Neural cell (in vitro differentiated cells): ENCODE results near the gene SLC2A2. TPM values are rescaled to one million over a fixed set of nuclear protein-coding genes. Genes with fewer than 3 reads are reported as not detected.

Experiments
- H2AFZ ChIP-seq: fragments of 200-600, 300-800 bp; sonication (generic), shearing (Covaris generic); 2 replicates; pipeline ENCODE4 v1.6.0; 2014; ENCODE audit warnings: low read depth, mild to moderate bottlenecking, antibody characterized with exemption, low read length, moderate library complexity
- H3F3A ChIP-seq: fragments of 200-600 bp; shearing (Covaris generic); 2 replicates; pipeline ENCODE4 v1.6.1; 2016; ENCODE audit warnings: mild to moderate bottlenecking, moderate library complexity, mixed read lengths, antibody characterized with exemption, low read length; ENCODE audit not compliant: insufficient read depth, poor library complexity, severe bottlenecking
- H3K27ac ChIP-seq: fragments of 200-600, 300-800 bp; sonication (generic), shearing (Covaris generic); 2 replicates; pipeline ENCODE4 v1.5.1; 2014; ENCODE audit warnings: mild to moderate bottlenecking, low read length, moderate library complexity
- H3K27me3 ChIP-seq: fragments of 300-800, 200-600 bp; sonication (generic), shearing (Covaris generic); 2 replicates; pipeline ENCODE4 v1.6.0; 2014; ENCODE audit warnings: mild to moderate bottlenecking, low read depth, low read length, moderate library complexity; ENCODE audit not compliant: insufficient read depth
- H3K36me3 ChIP-seq: fragments of 300-800, 200-600 bp; sonication (generic), shearing (Covaris generic); 2 replicates; pipeline ENCODE4 v1.5.1; 2014; ENCODE audit warnings: mild to moderate bottlenecking, antibody characterized with exemption, low read length, moderate library complexity; ENCODE audit not compliant: insufficient read depth
- H3K4me2 ChIP-seq: fragments of 300-800, 200-600 bp; sonication (generic), shearing (Covaris generic); 2 replicates; pipeline ENCODE4 v1.6.0; 2014; ENCODE audit warnings: mild to moderate bottlenecking, low read length
- H3K4me3 ChIP-seq: fragments of 300-800, 200-600 bp; sonication (generic), shearing (Covaris generic); 2 replicates; pipeline ENCODE4 v1.5.1; 2014; ENCODE audit warnings: mild to moderate bottlenecking, low read length, moderate library complexity
- H3K79me2 ChIP-seq: fragments of 200-600 bp; shearing (Covaris generic); replicated peaks from 2 replicates; pipeline ENCODE4 v1.6.0; 2014; ENCODE audit warnings: mild to moderate bottlenecking, low read length, moderate library complexity; ENCODE audit not compliant: insufficient read depth
- H3K9ac ChIP-seq: fragments of 300-800, 200-600 bp; sonication (generic), shearing (Covaris generic); 2 replicates; pipeline ENCODE4 v1.6.1; 2016; ENCODE audit warnings: mild to moderate bottlenecking, low read length, mixed read lengths
- H3K9me2 ChIP-seq: fragments of 200-600 bp; shearing (Covaris generic); 2 replicates; pipeline ENCODE4 v1.6.1; 2016; ENCODE audit warnings: mild to moderate bottlenecking, low read length, mixed read lengths; ENCODE audit not compliant: insufficient read depth
- H3K9me3 ChIP-seq: fragments of 200-600, 300-800 bp; sonication (generic), shearing (Covaris generic); 2 replicates; pipeline ENCODE4 v1.6.1; 2016; ENCODE audit warnings: mild to moderate bottlenecking, mixed run types, low read length, moderate library complexity, mixed read lengths
- H4K20me1 ChIP-seq: fragments of 200-600 bp; shearing (Covaris generic); 2 replicates; pipeline ENCODE4 v1.6.1; 2016; ENCODE audit warnings: mild to moderate bottlenecking, mixed run types; ENCODE audit not compliant: insufficient read depth
- CTCF ChIP-seq: fragments of 450-650 bp; IDR thresholded peaks from 2 replicates; pipeline ENCODE4 v1.5.1; 2014; ENCODE audit warnings: antibody characterized with exemption, mild to moderate bottlenecking, moderate library complexity; ENCODE audit not compliant: poor library complexity, severe bottlenecking
- EP300 ChIP-seq: fragments of 450-650 bp; conservative IDR thresholded peaks from 2 replicates; pipeline ENCODE4 v1.6.1; 2014; ENCODE audit warnings: antibody characterized with exemption, mild to moderate bottlenecking, moderate library complexity; ENCODE audit not compliant: poor library complexity, severe bottlenecking
- EZH2 ChIP-seq: fragments of 200-600, 300-800 bp; shearing (Covaris generic), sonication (generic); IDR thresholded peaks from 2 replicates; pipeline ENCODE4 v1.6.1; 2014; ENCODE audit warnings: antibody characterized with exemption, low read length, borderline replicate concordance, mild to moderate bottlenecking; ENCODE audit not compliant: insufficient read depth, poor library complexity, severe bottlenecking
- MXI1 ChIP-seq: fragments of 450-650 bp; conservative IDR thresholded peaks from 2 replicates; pipeline ENCODE4 v1.6.1; 2014; ENCODE audit warnings: antibody characterized with exemption, mild to moderate bottlenecking; ENCODE audit not compliant: poor library complexity, severe bottlenecking
- POLR2AphosphoS5 ChIP-seq: IDR thresholded peaks from 2 replicates; pipeline ENCODE4 v1.6.1; 2012
- RAD21 ChIP-seq: fragments of 450-650 bp; conservative IDR thresholded peaks from 2 replicates; pipeline ENCODE4 v1.6.1; 2014; ENCODE audit warnings: antibody characterized with exemption, mild to moderate bottlenecking, moderate library complexity
- SMC3 ChIP-seq: fragments of 450-650 bp; conservative IDR thresholded peaks from 2 replicates; pipeline ENCODE4 v1.6.1; 2014; ENCODE audit warnings: antibody characterized with exemption, mild to moderate bottlenecking, moderate library complexity; ENCODE audit not compliant: poor library complexity
- TAF1 ChIP-seq: IDR thresholded peaks from 2 replicates; pipeline ENCODE4 v1.6.1; 2012; ENCODE audit warnings: low read depth
- polyA plus RNA-seq: library from polyadenylated mRNA; depleted of rRNA; stranded (reverse); fragments of >200 nt; gene quantifications from 2 replicates; pipeline ENCODE4 v1.2.3, GENCODE V29; 2014
- TF ChIP-seq, protein P1 (sequence below): IDR thresholded peaks from 2 replicates; pipeline ENCODE4 v1.6.1; 2012; ENCODE audit warnings: borderline replicate concordance

Gene SLC2A2
- polyA plus RNA-seq, 1 donor from 2014 or later = not detected

DNA sequence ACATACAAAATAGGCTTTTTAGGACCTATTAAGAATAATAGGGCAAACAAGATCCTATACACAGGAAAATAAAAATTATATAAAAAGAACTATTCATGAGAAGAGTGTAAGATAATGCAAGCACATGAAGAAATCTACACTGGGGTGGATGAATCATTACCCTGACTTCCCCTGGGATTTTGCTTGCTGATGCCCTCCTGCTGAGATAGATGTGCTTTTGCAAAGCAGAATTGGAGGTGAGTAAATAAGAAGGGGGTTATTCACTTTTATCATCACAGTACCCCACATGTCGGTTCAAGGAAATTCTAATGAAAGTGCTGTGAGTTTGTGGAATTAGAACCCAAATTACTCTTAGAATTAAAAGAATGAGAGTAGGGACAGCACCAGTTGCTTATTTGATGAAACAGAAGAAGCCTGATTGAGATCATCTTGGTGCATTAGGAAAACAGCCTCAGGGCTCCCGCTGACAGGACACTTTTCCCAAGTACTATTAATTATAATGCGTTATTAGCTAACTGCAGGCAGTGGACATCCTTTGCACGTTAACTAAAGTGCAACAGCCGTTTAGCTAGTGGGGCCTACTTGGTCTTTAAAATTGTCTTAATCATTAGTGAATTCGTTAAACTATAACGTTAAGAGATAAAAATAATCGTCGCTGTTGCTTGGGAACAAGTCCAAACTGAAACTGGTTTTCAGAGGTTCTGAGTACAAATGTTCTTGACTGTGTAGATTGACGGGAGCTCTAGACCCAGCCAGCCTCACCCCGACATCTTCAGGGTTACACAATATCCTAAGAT is 48.4 kb downstream of the SLC2A2 start:
- Histone ChIP-seq H3K9me2 (no peaks in the 10 kb centered on the region), H2AFZ (no peak overlapping the region), H3K27me3 (no peaks in the 10 kb centered on the region), H3F3A (no peaks in the 10 kb centered on the region), H3K27ac (no peak overlapping the region), H3K4me3 (no peak overlapping the region), H3K4me2 (no peak overlapping the region), H3K9me3 (no peaks in the 10 kb centered on the region), H3K9ac (no peak overlapping the region), H3K79me2 (no peaks in the 10 kb centered on the region), H3K36me3 (no peaks in the 10 kb centered on the region), H4K20me1 (no peaks in the 10 kb centered on the region)
- TF ChIP-seq MXI1 = no peak
- no peak for TF ChIP-seq POLR2AphosphoS5

- Histone ChIP-seq H3F3A (no peaks in the 10 kb centered on the region), H2AFZ (no peak overlapping the region), H3K36me3 (no peaks in the 10 kb centered on the region), H3K27ac (no peak overlapping the region), H3K9me3 (no peaks in the 10 kb centered on the region), H3K4me3 (no peak overlapping the region), H3K4me2 (no peak overlapping the region), H3K27me3 (no peaks in the 10 kb centered on the region), H3K79me2 (no peaks in the 10 kb centered on the region), H3K9me2 (no peaks in the 10 kb centered on the region), H4K20me1 (no peaks in the 10 kb centered on the region), H3K9ac (no peak overlapping the region)
- TF ChIP-seq CTCF = no peak
- TF ChIP-seq MXI1 = no peak
- TF ChIP-seq, protein P1, sequence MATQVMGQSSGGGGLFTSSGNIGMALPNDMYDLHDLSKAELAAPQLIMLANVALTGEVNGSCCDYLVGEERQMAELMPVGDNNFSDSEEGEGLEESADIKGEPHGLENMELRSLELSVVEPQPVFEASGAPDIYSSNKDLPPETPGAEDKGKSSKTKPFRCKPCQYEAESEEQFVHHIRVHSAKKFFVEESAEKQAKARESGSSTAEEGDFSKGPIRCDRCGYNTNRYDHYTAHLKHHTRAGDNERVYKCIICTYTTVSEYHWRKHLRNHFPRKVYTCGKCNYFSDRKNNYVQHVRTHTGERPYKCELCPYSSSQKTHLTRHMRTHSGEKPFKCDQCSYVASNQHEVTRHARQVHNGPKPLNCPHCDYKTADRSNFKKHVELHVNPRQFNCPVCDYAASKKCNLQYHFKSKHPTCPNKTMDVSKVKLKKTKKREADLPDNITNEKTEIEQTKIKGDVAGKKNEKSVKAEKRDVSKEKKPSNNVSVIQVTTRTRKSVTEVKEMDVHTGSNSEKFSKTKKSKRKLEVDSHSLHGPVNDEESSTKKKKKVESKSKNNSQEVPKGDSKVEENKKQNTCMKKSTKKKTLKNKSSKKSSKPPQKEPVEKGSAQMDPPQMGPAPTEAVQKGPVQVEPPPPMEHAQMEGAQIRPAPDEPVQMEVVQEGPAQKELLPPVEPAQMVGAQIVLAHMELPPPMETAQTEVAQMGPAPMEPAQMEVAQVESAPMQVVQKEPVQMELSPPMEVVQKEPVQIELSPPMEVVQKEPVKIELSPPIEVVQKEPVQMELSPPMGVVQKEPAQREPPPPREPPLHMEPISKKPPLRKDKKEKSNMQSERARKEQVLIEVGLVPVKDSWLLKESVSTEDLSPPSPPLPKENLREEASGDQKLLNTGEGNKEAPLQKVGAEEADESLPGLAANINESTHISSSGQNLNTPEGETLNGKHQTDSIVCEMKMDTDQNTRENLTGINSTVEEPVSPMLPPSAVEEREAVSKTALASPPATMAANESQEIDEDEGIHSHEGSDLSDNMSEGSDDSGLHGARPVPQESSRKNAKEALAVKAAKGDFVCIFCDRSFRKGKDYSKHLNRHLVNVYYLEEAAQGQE = no peak
- no peak for TF ChIP-seq POLR2AphosphoS5
- no peak for TF ChIP-seq EP300
- TF ChIP-seq SMC3 = no peak
- no peak for TF ChIP-seq EZH2
- no peak for TF ChIP-seq RAD21
- TF ChIP-seq TAF1 = no peak
Observed at GRCh38 chr3:170976190-170976519, 50.4 kb downstream of the SLC2A2 start.
